Psoas muscle (tissue), 8 donors: ENCODE measurements around the gene RASA1. TPM values are rescaled to one million over a fixed set of nuclear protein-coding genes. Genes with fewer than 3 reads are reported as not detected.

ENCODE experiments used
- ATAC-seq, 4 donors: fragments of 200-7000 bp; cut with Tn5 transposase; one replicate each; pipeline ENCODE4 v1.9.1; 2020; ENCODE audit warnings: moderate library complexity in 3 of 4, mild to moderate bottlenecking in 2 of 4
- DNase-seq, 2 donors: peaks; one replicate each; pipeline ENCODE4 v3.0.0-alpha.2; 2020
- H3K27ac ChIP-seq: fragments of 200-600 bp; one replicate; pipeline ENCODE4 v1.8.0; 2022
- H3K27me3 ChIP-seq, 3 donors: fragments of 200-600 bp in 1 of 3; one replicate each; pipeline versions ENCODE4 v1.6.1 to v1.8.0; 2013 to 2022; ENCODE audit warnings: low read length in 2 of 3, mild to moderate bottlenecking in 2 of 3, moderate library complexity in 1 of 3; ENCODE audit not compliant: insufficient read depth in 3 of 3
- H3K36me3 ChIP-seq, 2 donors: fragments of 200-600 bp in 1 of 2; one replicate each; pipeline versions ENCODE4 v1.6.1 to v1.8.0; 2013 to 2022; ENCODE audit warnings: low read depth in 1 of 2, mild to moderate bottlenecking in 1 of 2, moderate library complexity in 1 of 2; ENCODE audit not compliant: insufficient read depth in 1 of 2
- H3K4me1 ChIP-seq: fragments of 200-600 bp; one replicate; pipeline ENCODE4 v1.8.0; 2022
- H3K4me3 ChIP-seq: fragments of 200-600 bp; one replicate; pipeline ENCODE4 v1.8.0; 2022; ENCODE audit warnings: mild to moderate bottlenecking
- H3K9me3 ChIP-seq: fragments of 200-600 bp; one replicate; pipeline ENCODE4 v1.8.0; 2022
- CTCF ChIP-seq: fragments of 200-600 bp; IDR thresholded peaks from one replicate; pipeline ENCODE4 v1.8.0; 2022; ENCODE audit warnings: antibody characterized with exemption
- WGBS, 3 donors: extraction: QIAGEN DNeasy Blood & Tissue Kit; methylation state at CpG; one replicate each; pipeline versions ENCODE4 v1.1.6 to v1.1.7; 2013; 5-methylcytosine and 5-hydroxymethylcytosine counted together
- intact Hi-C, 2 donors: fragments of 100-400 bp; cut with DNase I; formaldehyde crosslinking; loops; one replicate each; pipeline versions ENCODE4 v1.11.0 to v1.14.2; 2022
- polyA plus RNA-seq, 3 donors: library from polyadenylated mRNA; stranded (reverse); fragments of 200-250 nt; gene quantifications; one replicate each; pipeline ENCODE4 v1.2.3, GENCODE V29; 2013
- total RNA-seq, 4 donors: library from RNA; stranded (reverse); fragmentation: NEBNext Ultra II Directional in 2 of 4; extraction: Animal tissue kit (Norgen Biotek cat#: 25700) in 2 of 4; gene quantifications; one replicate each; pipeline versions ENCODE4 v1.2.1 to v1.2.4, GENCODE V29; 2021 to 2023
- donor health status: healthy with polysubstance abuse.
- donor health status: DM: no; HTN: no; CAD: no; lungs with moderate emphysema.
- donor health status: Bipolar disorder and iron deficiency.
- donor health status: healthy.
- donor health status: DM: yes; HTN: yes; CAD: no.
- donor health status: DM: no; HTN: no; CAD: no.
- donor health status: DM: no; HTN: no; CAD: no.
- donor health status: DM: yes; HTN: yes; CAD: no.

Gene RASA1
- total and polyA plus RNA-seq, 7 donors, result 5.4 to 16.8 (median 11.4) TPM

GRCh38 chr5:87359106-87359505 lies 91.4 kb downstream of the RASA1 start:
- H3K4me1 ChIP-seq, result peaks cover 6% of the 10 kb centered on the region
- no peak for DNase-seq
- H3K27ac ChIP-seq, result no peak overlapping the region
- WGBS, 3 donors, result 95 to 99% (median 97%) methylated on average over 2 of the region's 2 CpGs
- no peak for TF ChIP-seq CTCF
- H3K27me3 ChIP-seq, result no peaks in the 10 kb centered on the region
- no peak for ATAC-seq
- H3K9me3 ChIP-seq, result no peaks in the 10 kb centered on the region
- intact Hi-C loops, result no loop called here
- no peak overlapping the region for H3K4me3 ChIP-seq
- H3K36me3 ChIP-seq, result peaks cover 3 to 54% of the 10 kb centered on the region in 2 donors

- WGBS, 3 donors, result 88 to 99% (median 98%) methylated on average over 11 of the region's 11 CpGs
- no peak for TF ChIP-seq CTCF
- H3K4me3 ChIP-seq, result no peak overlapping the region
- intact Hi-C loops, result no loop called here
- H3K27ac ChIP-seq, result no peak overlapping the region
- peaks cover 6% of the 10 kb centered on the region for H3K4me1 ChIP-seq
- ATAC-seq (no peak), DNase-seq (no peak)
- H3K9me3 ChIP-seq, result no peaks in the 10 kb centered on the region
- no peaks in the 10 kb centered on the region for H3K27me3 ChIP-seq
- peaks cover under 1 to 56% of the 10 kb centered on the region in 2 donors for H3K36me3 ChIP-seq
Measured at GRCh38 chr5:87360132-87360531, 92.4 kb downstream of the RASA1 start.

- no peak overlapping the region for H3K4me3 ChIP-seq
- no peak overlapping the region for H3K27ac ChIP-seq
- H3K9me3 ChIP-seq, result no peaks in the 10 kb centered on the region
- no peaks in the 10 kb centered on the region for H3K27me3 ChIP-seq
- peaks cover 0 to 57% of the 10 kb centered on the region in 2 donors for H3K36me3 ChIP-seq
- 34 to 48% (median 41%) methylated on average over 2 of the region's 2 CpGs for WGBS, 3 donors
- intact Hi-C loops, result no loop called here
- no peak for TF ChIP-seq CTCF
- DNase-seq (no peak), ATAC-seq (peak; percentile 21 to 63 (median 43))
- peaks cover 6% of the 10 kb centered on the region for H3K4me1 ChIP-seq
Measured at GRCh38 chr5:87361031-87361445, 93.4 kb downstream of the RASA1 start.

GRCh38 chr5:87361536-87362213 lies 94.0 kb downstream of the RASA1 start:
- Histone ChIP-seq H3K4me3 (no peak overlapping the region), H3K36me3 (peaks cover 0 to 58% of the 10 kb centered on the region in 2 donors), H3K27ac (no peak overlapping the region), H3K27me3 (no peaks in the 10 kb centered on the region), H3K9me3 (no peaks in the 10 kb centered on the region), H3K4me1 (peaks cover 6% of the 10 kb centered on the region)
- TF ChIP-seq CTCF, result no peak
- ATAC-seq (no peak), DNase-seq (no peak)
- 92 to 100% (median 94%) methylated on average over 1 of the region's 1 CpG for WGBS, 3 donors
- intact Hi-C loops, result no loop called here

- ATAC-seq (no peak), DNase-seq (no peak)
- no peak for TF ChIP-seq CTCF
Measured at GRCh38 chr5:87367243-87367642, 99.6 kb downstream of the RASA1 start.

More at GRCh38 chr5:87367243-87367642, 99.6 kb downstream of the RASA1 start:
- 57 to 74% (median 58%) methylated on average over 2 of the region's 2 CpGs for WGBS, 3 donors
- Histone ChIP-seq H3K4me3 (no peak overlapping the region), H3K4me1 (peaks cover 22% of the 10 kb centered on the region), H3K27me3 (no peaks in the 10 kb centered on the region), H3K36me3 (peaks cover 0 to 68% of the 10 kb centered on the region in 2 donors), H3K27ac (no peak overlapping the region), H3K9me3 (no peaks in the 10 kb centered on the region)
- intact Hi-C loops, result no loop called here
